Transverse colon (tissue), 4 donors: ENCODE measurements around the gene ELP5. TPM values are rescaled to one million over a fixed set of nuclear protein-coding genes. Genes with fewer than 3 reads are reported as not detected.

ENCODE experiments used
- DNase-seq: peaks from one replicate; pipeline ENCODE4 v3.0.0-alpha.2; 2019
- H3K27ac ChIP-seq, 4 donors: fragments of 200-600 bp; sonication (generic); 2 replicates each; pipeline ENCODE4 v1.5.1; 2016 to 2018; ENCODE audit warnings: inconsistent platforms in 4 of 4
- H3K27me3 ChIP-seq: fragments of 200-600 bp; sonication (generic); 2 replicates; pipeline ENCODE4 v1.5.1; 2017; ENCODE audit warnings: inconsistent platforms
- H3K36me3 ChIP-seq, 4 donors: fragments of 200-600 bp; sonication (generic); 2 replicates each; pipeline ENCODE4 v1.5.1; 2017 to 2019; ENCODE audit warnings: inconsistent platforms in 4 of 4
- H3K4me1 ChIP-seq, 4 donors: fragments of 200-600 bp; sonication (generic); 2 replicates each; pipeline ENCODE4 v1.5.1; 2017 to 2020; ENCODE audit warnings: inconsistent platforms in 4 of 4
- H3K4me3 ChIP-seq, 4 donors: fragments of 200-600 bp; sonication (generic); 1 replicate in 1 of 4; 2 replicates in 3 of 4; pipeline versions ENCODE4 v1.5.1 to v1.6.1; 2017 to 2019; ENCODE audit warnings: inconsistent platforms in 4 of 4
- H3K9me3 ChIP-seq, 2 donors: fragments of 200-600 bp; sonication (generic); 2 replicates each; pipeline ENCODE4 v1.5.1; 2017 to 2019; ENCODE audit warnings: inconsistent platforms in 2 of 2
- EP300 ChIP-seq: sonication (generic); formaldehyde crosslinking; IDR thresholded peaks from one replicate; pipeline ENCODE4 v1.6.1; 2017; ENCODE audit warnings: antibody characterized with exemption, low read depth
- POLR2A ChIP-seq: fragments of 450-650 bp; IDR thresholded peaks from one replicate; pipeline ENCODE4 v1.6.1; 2016; ENCODE audit warnings: antibody characterized with exemption, mild to moderate bottlenecking, moderate library complexity
- POLR2AphosphoS5 ChIP-seq, 3 donors: sonication (generic); formaldehyde crosslinking; IDR thresholded peaks; one replicate each; pipeline ENCODE4 v1.6.1; 2016; ENCODE audit warnings: antibody characterized with exemption in 3 of 3
- WGBS, 2 donors: methylation state at CpG; one replicate each; pipeline ENCODE4 v1.1.5; 2018; ENCODE audit warnings: low coverage in 1 of 2; 5-methylcytosine and 5-hydroxymethylcytosine counted together
- in situ Hi-C, 4 donors: fragments of 200-750 bp; cut with MboI; loops; one replicate each; pipeline versions ENCODE4 v1.15.0 to v1.15.1; 2017; ENCODE audit warnings: low sequenced_read_pairs in 3 of 4, low pct_ligation_motif_present in 1 of 4, low pct_unique_long_range_greater_than_20kb in 1 of 4
- intact Hi-C: fragments of 100-400 bp; cut with DNase I; formaldehyde crosslinking; loops from one replicate; pipeline ENCODE4 v1.15.1; 2023; ENCODE audit warnings: low total_unique reads
- total RNA-seq, 4 donors: library from RNA; depleted of rRNA; stranded (reverse); fragments of >200 nt; gene quantifications; one replicate each; pipeline ENCODE4 v1.1.0, GENCODE V29; 2016
- TF ChIP-seq, protein P1 (sequence below), 5 experiments: fragments of 200-600 bp in 3 of 5; fragments of 450-650 bp in 2 of 5; sonication (generic) in 3 of 5; IDR thresholded peaks; 1 replicate in 2 of 5; 2 replicates in 3 of 5; pipeline ENCODE4 v1.5.1; 2016 to 2017; ENCODE audit warnings: antibody characterized with exemption in 5 of 5, inconsistent platforms in 3 of 5, mild to moderate bottlenecking in 2 of 5, moderate library complexity in 1 of 5

ELP5 gene
- total RNA-seq, 4 donors from 2014 or later = 4.9 to 36.2 (median 30.3) TPM

DNA sequence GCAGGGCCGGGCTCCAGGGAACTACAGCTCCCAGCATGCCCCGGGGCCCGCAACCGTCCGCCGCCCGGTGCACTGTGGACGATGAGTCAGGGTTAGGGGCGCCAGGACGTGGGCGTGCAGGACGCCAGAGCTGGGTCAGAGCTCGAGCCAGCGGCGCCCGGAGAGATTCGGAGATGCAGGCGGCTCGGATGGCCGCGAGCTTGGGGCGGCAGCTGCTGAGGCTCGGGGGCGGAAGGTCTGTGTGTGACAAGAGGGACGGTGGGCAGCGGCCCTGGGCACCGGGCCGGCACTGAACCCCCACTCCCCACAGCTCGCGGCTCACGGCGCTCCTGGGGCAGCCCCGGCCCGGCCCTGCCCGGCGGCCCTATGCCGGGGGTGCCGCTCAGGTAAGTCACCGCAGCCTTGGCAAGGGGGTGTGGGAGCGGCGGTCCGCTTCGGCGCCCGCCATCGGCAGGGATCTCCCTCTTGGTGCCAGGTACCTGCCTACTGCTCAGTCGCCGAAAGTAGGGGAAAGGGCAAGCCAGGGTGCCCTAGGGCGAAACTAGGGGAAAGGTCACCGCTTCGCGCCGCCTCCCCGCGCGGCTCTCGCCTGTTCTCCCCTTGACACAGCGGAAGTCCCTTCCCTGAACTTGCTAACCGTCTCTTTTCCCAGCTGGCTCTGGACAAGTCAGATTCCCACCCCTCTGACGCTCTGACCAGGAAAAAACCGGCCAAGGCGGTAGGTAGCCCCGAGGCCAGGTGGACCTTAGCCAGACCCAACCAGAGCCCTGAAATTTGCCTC lies 32.0 kb upstream of the ELP5 start, which contains the start of the genes ACADVL and DLG4:
Gene ACADVL, plus strand, starts transcription at position 127 of the 781 bp plus-strand sequence. Its CDS starts 47 bp downstream, at position 174.
Gene DLG4, minus strand, starts transcription at position 25 of the 781 bp plus-strand sequence.
- no peaks in the 10 kb centered on the region for H3K9me3 ChIP-seq
- no peaks in the 10 kb centered on the region for H3K27me3 ChIP-seq
- peak; percentile 68 for TF ChIP-seq EP300
- peak; percentile 74 for TF ChIP-seq POLR2A
- TF ChIP-seq POLR2AphosphoS5 (IDR thresholded peaks at IDR 0.05) = peak; percentile 75 to 96 (median 95)
- TF ChIP-seq, protein P1, sequence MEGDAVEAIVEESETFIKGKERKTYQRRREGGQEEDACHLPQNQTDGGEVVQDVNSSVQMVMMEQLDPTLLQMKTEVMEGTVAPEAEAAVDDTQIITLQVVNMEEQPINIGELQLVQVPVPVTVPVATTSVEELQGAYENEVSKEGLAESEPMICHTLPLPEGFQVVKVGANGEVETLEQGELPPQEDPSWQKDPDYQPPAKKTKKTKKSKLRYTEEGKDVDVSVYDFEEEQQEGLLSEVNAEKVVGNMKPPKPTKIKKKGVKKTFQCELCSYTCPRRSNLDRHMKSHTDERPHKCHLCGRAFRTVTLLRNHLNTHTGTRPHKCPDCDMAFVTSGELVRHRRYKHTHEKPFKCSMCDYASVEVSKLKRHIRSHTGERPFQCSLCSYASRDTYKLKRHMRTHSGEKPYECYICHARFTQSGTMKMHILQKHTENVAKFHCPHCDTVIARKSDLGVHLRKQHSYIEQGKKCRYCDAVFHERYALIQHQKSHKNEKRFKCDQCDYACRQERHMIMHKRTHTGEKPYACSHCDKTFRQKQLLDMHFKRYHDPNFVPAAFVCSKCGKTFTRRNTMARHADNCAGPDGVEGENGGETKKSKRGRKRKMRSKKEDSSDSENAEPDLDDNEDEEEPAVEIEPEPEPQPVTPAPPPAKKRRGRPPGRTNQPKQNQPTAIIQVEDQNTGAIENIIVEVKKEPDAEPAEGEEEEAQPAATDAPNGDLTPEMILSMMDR (IDR thresholded peaks at IDR 0.05) = no peak
- H3K27ac ChIP-seq = peak within 1 kb of the TSS; percentile 100
- H3K36me3 ChIP-seq = peaks cover 0 to 11% (median 3%) of the 10 kb centered on the region in 4 donors
- intact Hi-C loops = no loop called here
- in situ Hi-C loops = loop anchor here in 1 of 4 donors (10.0 kb wide), 1 partner anchor 175 kb away; the partner anchor contains the start of gene SLC16A11
- peak within 1 kb of the TSS; percentile 87 to 100 (median 96) for H3K4me3 ChIP-seq
- peaks cover 30 to 60% (median 53%) of the 10 kb centered on the region in 4 donors for H3K4me1 ChIP-seq
- 0% methylated on average over 53 of the region's 63 CpGs; no CpG with 5 or more reads in 1 of the 2 donors for WGBS, 2 donors
- DNase-seq = peak; percentile 93

DNA sequence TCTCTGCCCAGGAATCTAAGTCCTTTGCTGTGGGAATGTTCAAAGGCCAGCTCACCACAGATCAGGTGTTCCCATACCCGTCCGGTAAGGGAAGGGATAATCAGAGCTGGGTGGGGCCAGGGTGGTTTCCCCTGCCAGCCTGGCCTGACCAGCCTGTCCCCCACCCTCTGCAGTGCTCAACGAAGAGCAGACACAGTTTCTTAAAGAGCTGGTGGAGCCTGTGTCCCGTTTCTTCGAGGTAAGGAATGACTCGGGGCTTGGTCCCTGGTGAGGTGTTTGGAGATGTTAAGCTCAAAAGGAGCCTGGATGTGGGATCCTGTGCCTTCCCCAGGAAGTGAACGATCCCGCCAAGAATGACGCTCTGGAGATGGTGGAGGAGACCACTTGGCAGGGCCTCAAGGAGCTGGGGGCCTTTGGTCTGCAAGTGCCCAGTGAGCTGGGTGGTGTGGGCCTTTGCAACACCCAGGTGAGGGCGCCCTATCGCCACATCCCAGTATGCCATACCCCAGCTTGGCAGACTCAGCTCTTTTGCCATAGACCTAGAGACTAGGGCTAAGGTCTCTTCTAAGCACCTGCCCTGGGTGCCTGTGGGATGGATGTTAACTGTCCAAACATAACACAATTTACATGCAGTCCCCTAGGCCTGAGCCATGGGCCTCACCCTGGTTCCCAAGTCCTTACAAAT lies 31.3 kb upstream of the ELP5 start:
- intact Hi-C loops = no loop called here
- Histone ChIP-seq H3K9me3 (no peaks in the 10 kb centered on the region), H3K36me3 (peaks cover 0 to 11% (median 4%) of the 10 kb centered on the region in 4 donors), H3K4me1 (peaks cover 27 to 52% (median 47%) of the 10 kb centered on the region in 4 donors), H3K27ac (peak overlapping the region; percentile 100), H3K27me3 (no peaks in the 10 kb centered on the region), H3K4me3 (peak overlapping the region; percentile 87 to 100 (median 96))
- in situ Hi-C loops = no loop called here
- WGBS, 2 donors = 0 to 15% methylated on average over 1 to 10 of the region's 11 CpGs
- peak; percentile 77 for DNase-seq
- no peak for TF ChIP-seq EP300
- TF ChIP-seq, protein P1 (IDR thresholded peaks at IDR 0.05) = peak; percentile 24 to 66 (median 52)

DNA sequence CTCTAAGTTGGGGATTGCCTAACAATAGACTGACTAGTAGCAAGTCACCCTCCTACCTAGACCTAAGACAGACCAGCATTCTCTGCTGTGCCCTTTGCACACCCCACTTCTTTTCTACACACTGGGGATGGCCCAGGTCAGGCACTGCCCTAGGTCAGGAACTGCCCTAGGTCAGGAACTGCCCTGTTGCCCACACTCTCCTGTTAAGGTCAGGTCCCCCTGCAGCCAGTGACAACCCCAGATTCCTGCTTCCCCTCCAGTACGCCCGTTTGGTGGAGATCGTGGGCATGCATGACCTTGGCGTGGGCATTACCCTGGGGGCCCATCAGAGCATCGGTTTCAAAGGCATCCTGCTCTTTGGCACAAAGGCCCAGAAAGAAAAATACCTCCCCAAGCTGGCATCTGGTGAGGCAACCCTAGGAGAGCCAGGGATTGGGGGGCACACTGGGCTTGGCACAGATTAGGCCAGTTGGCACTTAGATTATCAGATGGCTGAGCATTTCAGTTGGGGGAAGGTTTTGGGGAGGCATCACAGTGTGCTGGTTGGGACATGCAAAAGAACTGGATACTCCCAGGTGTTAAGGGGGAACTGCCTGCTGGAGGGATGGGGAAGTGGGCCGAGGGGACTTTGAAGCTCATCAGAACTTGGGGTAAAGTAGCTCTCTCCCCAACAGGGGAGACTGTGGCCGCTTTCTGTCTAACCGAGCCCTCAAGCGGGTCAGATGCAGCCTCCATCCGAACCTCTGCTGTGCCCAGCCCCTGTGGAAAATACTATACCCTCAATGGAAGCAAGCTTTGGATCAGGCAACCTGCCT lies 30.5 kb upstream of the ELP5 start:
- in situ Hi-C loops = no loop called here
- 64% methylated on average over 10 of the region's 10 CpGs; no CpG with 5 or more reads in 1 of the 2 donors for WGBS, 2 donors
- H3K27me3 ChIP-seq = no peaks in the 10 kb centered on the region
- intact Hi-C loops = no loop called here
- no peak for DNase-seq
- no peaks in the 10 kb centered on the region for H3K9me3 ChIP-seq
- H3K27ac ChIP-seq = peak overlapping the region; percentile 100
- peaks cover 0 to 12% (median 4%) of the 10 kb centered on the region in 4 donors for H3K36me3 ChIP-seq
- H3K4me3 ChIP-seq = peak overlapping the region in 2 of 4 donors; percentile 94 to 99
- no peak for TF ChIP-seq EP300
- TF ChIP-seq, protein P1 (IDR thresholded peaks at IDR 0.05) = no peak
- TF ChIP-seq POLR2A = no peak
- TF ChIP-seq POLR2AphosphoS5 (IDR thresholded peaks at IDR 0.05) = no peak
- H3K4me1 ChIP-seq = peaks cover 27 to 45% (median 40%) of the 10 kb centered on the region in 4 donors
